HuH-7 (cell line): ENCODE measurements around the gene NEURL3.
"Not testable (repeated sequence)": the region's sequence is repeated elsewhere in the genome, so short reads cannot be mapped to it uniquely, and the experiment has no call there.

ENCODE experiments used
- DNase-seq: peaks from one replicate; pipeline ENCODE4 v3.0.0; 2011; ENCODE audit warnings: low spot score

NEURL3 gene

GRCh38 chr2:96484091-96484490 lies 21.1 kb downstream of the NEURL3 start:
- DNase-seq: no peak

- no peak for DNase-seq
Observed at GRCh38 chr2:96477458-96477857, 27.7 kb downstream of the NEURL3 start.

- no peak for DNase-seq
Observed at GRCh38 chr2:96471772-96472171, 33.4 kb downstream of the NEURL3 start.

- no peak for DNase-seq
Observed at GRCh38 chr2:96470636-96471035, 34.5 kb downstream of the NEURL3 start.

GRCh38 chr2:96470109-96470508 lies 35.0 kb downstream of the NEURL3 start:
- DNase-seq: no peak

- no peak for DNase-seq
Observed at GRCh38 chr2:96468904-96469303, 36.3 kb downstream of the NEURL3 start.

- DNase-seq: no peak
Observed at GRCh38 chr2:96464651-96465050, 40.5 kb downstream of the NEURL3 start.

GRCh38 chr2:96464061-96464460 lies 41.1 kb downstream of the NEURL3 start:
- DNase-seq: no peak

GRCh38 chr2:96463119-96463518 lies 42.0 kb downstream of the NEURL3 start:
- no peak for DNase-seq

GRCh38 chr2:96461616-96462015 lies 43.5 kb downstream of the NEURL3 start:
- DNase-seq: not testable (repeated sequence)

GRCh38 chr2:96452053-96452452 lies 53.1 kb downstream of the NEURL3 start:
- no peak for DNase-seq

- DNase-seq: no peak
Observed at GRCh38 chr2:96449637-96450036, 55.5 kb downstream of the NEURL3 start.

- no peak for DNase-seq
Observed at GRCh38 chr2:96449174-96449573, 56.0 kb downstream of the NEURL3 start.

GRCh38 chr2:96447726-96448125 lies 57.4 kb downstream of the NEURL3 start:
- no peak for DNase-seq
